GM23248 (cell line): Measurements from ENCODE around the gene DMGDH.

Source experiments
- EZH2 ChIP-seq: fragments of 200-600 bp; sonication (generic); IDR thresholded peaks from 2 replicates; pipeline ENCODE4 v1.6.1; 2018; ENCODE audit warnings: antibody characterized with exemption, mild to moderate bottlenecking; ENCODE audit not compliant: insufficient read depth, poor library complexity, severe bottlenecking
- EZH2phosphoT487 ChIP-seq: fragments of 200-600 bp; sonication (generic); IDR thresholded peaks from 2 replicates; pipeline ENCODE4 v1.6.1; 2018; ENCODE audit warnings: antibody characterized with exemption, moderate library complexity, mild to moderate bottlenecking, low read depth; ENCODE audit not compliant: insufficient read depth

DNA sequence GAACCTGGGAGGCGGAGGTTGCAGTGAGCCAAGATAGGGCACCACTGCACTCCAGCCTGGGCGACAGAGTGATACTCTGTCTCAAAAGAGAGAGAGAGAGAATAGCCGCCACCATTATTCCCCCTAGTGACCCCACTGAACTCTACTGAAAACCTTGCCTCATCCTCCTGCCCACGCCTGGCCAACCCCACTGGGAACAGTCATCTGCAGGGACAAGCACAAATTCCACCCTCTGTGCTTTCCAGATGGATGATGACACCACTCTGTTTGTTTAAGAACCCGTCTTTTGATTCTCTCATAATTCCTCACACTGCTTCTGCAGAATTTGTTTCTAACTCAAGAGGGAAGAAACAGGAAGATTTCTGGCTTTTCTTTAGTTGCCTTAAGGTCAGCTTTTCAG lies 12.3 kb upstream of the DMGDH start:
- TF ChIP-seq EZH2phosphoT487: no peak
- TF ChIP-seq EZH2: no peak
